IPS DF 4.7 (cell line): ENCODE measurements around the gene FBLN1.

Experiments used
- DNase-seq: peaks from one replicate; pipeline ENCODE4 v3.0.0-alpha.2; 2013; ENCODE audit warnings: low spot score; ENCODE audit errors: extremely low read depth

FBLN1 gene

DNA sequence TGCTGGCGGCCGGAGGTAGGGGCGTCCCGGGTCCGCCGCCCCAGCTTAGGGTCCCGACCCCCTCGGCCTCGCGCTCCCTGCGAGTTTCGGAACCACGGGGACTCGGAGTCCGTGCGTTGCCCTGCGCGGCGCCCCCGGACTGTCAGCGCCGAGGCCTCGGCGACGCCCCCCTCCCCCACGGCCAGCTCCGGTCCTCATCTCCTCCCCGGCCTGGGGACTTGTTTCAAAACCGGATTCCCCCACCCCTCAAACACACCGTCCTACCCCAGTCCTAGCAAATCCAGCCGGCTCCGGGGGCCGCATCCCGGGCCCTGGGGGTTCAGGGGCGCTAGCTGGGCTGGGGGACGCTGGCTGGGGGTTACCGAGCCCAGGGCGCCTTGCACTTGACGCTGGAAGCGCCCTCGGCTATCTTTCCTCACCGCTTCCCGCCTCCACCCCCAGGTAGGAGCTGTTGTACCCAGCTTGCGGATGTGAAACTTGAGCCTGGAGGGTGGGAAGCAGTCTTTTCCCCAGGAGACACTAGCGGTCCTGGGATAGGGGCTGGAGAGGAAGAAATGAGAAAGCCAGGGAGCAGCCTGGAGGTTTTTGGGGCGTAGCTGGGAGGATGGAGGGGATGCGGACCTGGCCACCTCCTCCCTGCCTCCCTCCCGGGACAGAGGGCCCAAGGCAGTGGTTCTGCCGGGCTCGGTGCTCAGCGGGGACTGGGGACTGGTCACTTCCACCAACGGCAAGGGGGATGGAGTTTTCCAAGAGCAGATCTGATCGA lies 550 bp downstream of the FBLN1 start:
- no peak for DNase-seq

DNA sequence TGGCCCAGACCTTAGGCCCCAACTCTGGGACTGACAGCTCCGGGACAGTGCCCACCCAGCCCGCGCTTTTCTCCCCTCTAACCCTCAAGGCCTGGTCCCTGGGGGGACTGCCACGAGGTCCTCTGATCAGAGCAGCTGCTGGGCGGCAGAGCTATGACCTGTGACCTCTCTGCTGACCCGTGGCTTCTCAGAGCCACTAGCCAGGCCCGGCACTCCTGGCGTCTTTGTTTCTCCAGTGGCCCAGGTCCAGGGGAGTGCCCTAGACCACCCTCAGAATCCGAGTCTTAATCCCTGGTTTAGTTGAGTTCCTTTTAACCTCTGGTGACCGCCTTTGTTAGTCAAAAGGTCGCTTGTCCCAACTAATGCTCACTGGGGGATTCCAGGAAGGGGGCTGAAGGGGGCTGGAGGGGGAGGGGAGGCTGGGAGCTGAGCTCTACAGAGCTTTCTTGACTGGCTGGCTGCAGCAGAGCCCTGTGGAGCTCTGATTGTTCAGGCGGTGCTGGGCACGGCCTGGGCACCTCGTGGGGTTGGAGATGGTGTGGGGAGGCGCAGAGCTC lies 1.2 kb downstream of the FBLN1 start:
- no peak for DNase-seq

DNA sequence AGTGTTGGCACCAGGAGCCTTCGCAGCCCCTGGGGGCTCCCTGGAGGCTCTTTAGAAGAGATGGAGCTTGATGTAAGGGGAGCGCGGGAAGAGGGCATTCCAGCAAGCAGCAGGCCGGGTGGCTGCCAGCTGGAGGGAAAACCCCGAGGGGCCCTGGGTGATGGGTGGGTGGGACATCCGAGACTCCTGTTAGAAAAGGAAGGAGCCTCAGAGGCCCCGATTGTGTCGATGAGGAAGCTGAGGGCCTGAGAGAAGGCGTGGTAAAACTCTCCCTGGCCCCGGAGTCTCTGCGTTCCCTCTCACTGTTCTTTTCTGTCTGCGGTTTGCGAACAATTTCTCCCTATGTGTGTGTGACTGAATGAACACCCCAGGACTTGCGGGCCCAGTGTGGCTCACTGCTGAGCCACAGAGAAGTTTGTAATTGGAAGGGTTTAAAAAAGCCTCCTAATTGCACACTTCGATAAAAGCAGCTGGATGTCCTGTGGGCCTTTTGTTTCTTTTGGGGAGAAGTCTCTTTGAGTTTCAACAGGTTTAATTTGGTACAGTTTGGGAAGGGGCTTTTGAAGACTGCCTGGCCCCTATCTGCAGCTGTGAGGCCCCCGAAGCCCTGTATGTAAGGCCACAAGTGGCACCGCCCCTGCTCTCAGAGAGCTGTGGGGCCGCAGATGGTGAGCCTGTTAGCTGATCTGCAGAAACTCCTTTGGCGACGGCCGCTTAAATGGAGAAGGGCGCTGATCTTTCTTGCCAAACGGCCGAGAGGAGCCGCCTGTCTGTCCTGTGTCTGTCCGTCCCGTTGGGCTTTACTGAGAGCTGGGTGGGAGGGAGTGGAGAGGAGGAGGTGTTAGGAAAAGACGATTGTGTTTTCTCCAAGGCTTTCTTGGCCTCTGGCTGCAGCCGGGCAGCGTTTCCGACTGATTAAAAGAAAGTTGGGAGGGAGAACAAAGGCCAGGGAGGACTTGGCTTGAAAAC lies 2.0 kb downstream of the FBLN1 start:
- no peak for DNase-seq

DNA sequence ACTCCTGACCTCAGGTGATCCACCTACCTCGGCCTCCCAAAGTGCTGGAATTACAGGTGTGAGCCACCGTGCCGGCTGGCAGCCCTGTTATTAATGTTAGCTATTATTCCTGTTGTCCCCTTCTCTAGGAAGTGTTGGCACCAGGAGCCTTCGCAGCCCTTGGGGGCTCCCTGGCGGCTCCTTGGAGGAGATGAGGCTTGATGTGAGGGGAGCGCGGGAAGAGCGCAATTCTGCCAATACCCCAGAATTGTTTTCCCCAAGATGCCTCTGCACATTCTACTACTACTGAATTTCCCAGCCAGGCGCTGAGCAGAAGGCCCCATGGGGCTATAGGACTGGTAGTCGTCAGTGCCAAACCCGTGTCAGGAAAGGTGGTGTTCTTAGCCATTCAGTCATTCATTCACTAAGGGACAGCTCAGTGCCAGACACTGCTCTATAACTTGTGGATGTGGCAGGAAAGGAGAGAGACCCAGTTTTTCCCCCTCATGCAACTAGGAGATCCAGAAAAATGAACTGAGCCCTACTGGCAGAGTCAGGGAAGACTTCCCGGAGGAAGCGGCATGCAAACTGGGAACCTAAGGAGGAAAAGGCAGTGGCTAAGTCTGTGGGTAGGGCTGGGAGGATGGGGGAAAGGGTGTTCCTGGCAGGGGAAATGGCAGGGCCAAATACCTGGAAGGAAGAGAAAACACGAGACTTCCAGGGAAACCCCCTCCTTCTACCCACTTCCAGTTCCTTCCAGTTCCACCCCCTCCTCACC lies 3.5 kb downstream of the FBLN1 start:
- no peak for DNase-seq

DNA sequence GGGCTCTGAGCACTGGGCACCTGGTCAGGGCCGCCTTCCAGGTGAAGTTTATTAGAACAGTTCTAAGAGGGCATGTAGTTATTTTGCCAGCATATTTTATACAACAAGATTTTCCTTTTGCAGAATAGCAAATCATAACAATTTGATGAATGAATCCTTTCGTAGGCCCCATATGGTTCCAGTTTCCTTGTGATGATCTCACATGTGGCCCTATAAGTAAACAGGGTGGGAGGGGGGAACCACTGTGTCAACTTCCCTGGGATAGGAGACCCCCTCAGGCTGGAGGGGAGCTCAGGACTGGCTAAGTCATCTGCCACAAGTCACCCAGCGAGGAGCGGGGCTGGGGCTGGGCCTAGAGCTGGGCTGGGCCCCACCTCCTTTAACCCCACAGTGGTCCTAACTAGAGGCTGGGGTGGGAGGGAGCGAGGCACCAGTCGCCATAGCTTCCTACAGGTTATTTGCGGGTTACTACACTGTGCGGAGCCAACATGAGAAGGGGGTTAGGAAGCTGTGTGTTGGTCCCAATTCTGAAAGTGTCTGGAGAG lies 4.2 kb downstream of the FBLN1 start:
- DNase-seq = no peak

DNA sequence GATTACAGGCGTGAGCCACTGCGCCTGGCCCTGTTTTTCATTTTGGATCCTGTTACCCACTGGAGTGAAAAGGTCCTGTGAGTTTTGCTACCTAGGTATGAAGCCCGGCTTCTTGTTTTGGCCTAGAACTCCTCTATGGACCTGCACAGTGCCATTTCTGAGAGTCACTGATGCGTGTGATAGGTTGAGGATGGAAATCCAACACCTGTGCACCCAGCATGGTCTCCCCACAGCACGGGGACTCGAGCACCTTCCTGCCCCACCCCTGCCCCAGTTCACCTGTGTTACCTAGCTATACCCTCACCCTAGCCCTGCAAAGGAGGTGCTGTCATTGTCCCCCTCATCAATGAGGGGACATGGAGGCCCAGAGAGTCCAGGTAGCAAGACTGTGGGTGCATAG lies 5.1 kb downstream of the FBLN1 start:
- no peak for DNase-seq

DNA sequence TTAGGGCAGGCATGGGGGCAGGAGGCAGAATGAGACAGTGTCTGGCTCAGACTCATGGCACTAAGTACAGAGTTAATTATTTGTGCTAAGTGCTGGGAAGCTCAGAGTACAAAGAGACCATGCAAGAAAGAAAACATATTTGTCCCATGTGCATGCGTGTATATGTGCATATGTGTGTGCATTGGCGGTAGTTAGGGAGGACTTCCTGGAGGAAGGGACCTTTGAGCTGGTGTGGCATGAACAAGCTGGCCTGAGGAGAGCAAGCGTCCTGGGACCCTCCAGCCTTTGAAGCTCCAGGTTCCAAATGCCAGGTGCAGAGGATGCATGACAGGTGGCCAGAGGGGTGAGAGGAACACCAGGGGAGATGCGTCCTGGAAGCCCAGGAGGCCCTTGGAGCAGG lies 6.1 kb downstream of the FBLN1 start:
- DNase-seq = no peak

DNA sequence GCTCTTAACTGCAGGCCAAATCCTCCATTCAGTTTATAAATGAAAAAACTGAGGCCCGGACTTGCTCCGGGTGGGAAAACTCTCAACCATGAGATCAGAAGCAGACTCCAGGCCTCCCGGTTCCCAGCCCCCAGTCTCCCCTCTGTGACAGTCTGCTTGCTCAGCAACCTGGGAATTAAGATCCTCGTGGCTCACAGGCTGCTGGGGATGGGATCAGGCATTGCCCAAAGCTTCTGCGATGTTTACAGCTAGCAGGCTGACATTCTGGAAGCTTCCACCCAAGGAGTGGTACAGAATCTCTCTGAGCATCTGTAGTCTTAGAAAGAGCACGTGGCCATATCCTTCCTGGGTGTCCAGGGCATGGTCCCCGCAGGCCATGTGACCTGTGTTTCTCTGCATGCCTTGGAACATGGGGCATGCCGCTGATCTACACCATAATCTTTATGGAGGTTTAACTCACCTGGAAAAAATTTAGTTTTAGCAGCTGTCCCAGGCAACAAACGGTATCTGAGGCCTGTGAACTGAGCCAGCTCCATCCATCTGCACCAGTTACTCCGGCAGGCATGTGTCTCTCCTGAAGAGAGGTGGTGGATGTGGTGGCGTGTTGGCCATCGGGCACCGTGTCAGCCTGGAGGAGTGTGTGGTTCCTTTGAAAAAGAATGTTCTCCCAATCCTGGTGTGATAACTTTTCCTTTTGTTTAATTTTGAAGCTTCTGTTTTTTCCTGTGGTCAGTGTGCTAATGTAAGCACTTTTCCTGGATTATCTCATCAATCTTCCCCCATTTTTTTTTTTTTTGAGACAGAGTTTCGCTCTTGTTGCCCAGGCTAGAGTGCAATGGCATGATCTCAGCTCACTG lies 7.9 kb downstream of the FBLN1 start:
- DNase-seq = no peak

DNA sequence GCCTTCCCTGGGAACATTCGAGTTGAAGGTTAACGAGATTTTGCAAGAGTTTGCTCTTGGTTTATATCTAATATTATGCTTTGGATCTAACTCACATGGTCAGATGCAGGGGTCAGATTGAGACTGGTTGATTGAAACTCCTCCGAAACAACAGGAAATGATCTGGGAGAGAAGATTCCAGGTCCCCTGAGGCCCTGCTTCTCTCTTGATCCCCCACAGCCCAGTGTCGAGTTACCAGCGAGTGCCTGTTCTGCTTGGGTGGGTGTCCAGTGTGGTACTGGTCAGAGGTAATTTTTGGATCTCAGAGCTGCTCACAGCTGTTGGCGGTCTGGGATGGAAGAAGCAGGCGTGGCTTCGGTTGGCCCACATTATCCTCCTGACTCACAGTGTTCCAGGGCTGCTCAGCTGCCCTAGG lies 9.2 kb downstream of the FBLN1 start:
- no peak for DNase-seq

DNA sequence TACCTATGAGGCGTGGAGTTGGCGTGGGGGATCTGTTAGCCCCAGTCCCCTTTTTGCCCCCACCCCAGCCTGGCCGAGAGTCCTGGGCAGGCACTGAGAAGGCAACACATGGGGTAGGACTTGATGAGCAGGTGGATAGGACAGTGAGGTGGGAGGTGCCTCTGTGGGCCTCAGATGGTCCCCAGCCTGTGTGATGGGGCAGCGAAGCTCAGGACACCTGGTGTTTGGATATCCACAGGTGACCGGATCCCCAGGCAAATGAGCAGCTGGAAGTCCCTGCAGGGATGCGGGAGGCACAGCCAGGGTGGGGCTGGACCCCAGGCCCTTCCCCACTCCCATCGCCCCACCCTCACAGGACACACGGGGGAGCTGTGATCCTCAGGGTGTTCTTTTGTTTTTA lies 9.7 kb downstream of the FBLN1 start:
- DNase-seq = no peak

DNA sequence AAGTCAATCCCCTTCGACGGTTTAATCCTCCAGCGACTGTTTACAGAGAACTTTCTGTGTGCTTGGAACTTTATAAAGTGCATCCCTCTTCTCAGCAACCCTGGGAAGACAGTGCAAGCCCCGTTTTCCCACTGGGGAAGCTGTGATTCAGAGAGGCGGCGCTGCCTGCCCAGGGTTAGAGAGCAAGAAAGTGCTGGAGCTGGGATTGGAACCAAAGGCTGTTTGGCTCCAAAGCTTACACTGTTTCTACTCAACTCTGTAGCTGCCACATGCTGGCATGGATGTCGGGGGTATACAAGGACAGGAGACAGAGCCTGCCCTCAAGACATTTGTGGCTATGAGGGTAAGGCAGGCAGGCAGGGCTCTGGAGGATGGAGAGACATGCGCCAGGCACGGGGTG lies 13.0 kb downstream of the FBLN1 start:
- DNase-seq = no peak

DNA sequence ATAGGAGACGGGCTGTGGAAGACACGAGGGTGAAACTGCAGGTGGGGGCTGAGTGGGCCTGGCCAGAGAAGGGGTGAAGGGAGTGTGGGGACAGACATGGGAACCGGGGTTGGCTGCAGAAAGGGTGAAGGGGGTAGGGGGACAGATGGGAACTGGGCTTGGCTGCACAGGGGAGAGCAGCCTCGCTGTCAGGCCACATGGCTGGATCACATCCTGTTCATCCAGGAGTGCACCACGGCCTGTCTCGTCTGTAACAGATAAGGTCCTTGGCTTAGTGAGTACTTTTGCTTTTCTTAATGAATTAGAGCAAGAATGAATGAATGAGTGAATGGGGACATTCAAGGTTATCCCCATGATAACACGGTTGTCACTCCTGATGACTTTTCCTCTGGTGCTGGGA lies 13.5 kb downstream of the FBLN1 start:
- no peak for DNase-seq

DNA sequence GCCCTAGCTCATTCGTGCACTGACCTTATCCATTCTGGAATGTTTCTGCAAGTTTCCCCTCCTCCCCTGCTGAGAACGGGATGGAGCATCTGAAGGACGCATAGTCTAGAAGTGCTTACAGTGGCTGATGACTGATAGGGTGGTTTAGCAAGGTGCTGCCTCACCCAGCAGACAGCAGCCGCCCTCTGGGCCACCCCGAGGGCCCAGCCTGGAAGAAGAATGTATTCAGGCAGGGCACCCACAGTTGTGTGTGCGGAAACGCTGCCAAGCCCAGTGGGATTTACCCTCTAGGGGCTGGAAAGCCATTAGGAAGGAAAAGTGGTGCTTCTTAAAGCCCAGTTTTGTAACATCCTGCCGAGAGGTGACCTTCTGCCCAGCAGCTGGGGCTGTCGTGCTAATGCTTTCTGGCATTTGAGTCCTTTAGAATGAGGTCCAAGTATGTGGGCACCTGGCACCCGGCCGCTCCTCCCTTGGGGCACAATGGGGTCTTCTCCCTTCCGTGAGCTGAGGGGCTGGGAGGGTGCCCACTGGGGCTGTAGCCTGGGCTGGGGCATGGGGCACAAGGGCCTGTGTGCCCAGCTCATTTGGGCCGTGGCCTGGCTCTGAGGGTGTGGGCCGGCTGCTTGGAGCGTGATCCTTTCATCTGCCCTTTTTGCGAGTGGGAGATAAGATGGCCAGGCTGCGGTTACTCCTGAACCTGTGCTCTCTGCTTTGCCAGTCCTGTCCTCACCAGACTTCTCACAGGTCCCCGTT lies 14.4 kb downstream of the FBLN1 start:
- no peak for DNase-seq

DNA sequence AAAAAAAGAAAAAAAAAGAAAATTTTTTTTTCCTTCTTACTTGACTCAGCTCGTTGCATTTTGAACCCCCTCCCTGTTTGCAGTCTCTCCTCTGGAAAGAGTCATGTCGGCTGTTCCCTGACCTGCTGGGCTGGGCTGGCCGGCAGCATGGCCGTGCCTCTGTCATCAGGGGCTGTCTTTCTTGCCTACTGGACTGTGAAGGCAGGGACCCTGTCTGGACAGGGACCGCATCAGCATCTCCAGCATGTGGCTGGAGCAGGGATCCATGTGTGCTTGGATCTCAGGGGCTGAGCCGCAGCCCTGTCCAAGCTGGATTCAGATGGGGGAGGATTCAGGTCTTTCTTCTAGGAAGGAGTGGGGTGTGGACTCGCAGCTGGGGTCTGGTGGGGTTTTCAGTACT lies 15.5 kb downstream of the FBLN1 start:
- DNase-seq = no peak

DNA sequence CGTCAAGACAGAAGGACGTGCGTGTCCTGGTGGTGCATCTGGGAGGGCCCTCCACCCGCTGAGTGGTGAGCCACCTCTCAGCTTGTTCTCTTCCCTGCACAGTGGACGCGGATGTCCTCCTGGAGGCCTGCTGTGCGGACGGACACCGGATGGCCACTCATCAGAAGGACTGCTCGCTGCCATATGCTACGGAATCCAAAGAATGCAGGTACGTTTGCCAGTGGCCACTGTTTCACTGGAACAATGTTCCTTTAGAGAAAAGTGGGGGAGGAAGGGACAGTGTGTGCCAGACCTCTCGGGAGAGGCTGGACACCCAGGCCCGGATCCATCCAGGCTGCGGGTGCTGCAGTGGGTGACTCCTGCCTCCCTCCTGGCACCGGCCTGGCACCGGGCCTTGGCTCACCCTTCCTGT lies 15.9 kb downstream of the FBLN1 start:
- no peak for DNase-seq

DNA sequence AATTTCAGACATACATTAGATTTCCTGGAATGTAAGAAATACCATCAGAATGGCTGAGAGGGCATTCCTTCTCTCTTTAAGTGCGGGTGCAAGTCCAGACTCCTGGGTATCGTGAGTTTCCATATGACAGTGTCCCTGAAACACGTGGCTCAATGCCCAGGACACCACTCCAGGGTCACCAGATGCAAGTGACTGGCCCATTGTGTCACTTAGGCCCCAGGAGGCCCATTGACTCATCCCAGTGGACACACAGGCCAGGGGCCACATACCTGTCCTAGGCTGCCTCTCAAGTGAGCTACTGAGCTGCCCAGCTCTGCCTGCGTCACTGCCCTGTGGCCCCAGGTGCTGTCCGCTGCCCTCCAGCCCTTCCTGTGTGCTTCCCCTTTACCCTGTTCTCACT lies 18.5 kb downstream of the FBLN1 start:
- no peak for DNase-seq

DNA sequence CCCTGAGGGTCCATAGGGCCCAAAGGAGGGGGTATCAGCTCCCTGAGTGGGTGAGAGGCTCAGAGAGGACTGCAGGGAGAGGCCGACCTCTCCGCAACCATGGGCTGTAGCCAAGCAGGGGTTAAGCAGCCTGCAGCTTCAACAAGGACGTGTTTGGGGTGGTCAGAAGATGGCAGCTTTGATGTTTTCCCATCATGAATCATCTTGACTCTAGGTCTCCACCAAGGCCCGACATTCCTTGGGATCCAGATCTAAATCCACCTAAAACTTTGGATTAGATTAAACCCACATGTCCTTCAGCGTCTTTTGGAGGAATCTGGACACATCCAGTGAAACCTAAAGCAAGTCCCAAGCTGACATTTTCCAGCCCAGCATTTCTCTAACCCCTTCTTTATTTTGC lies 19.8 kb downstream of the FBLN1 start:
- DNase-seq = no peak

DNA sequence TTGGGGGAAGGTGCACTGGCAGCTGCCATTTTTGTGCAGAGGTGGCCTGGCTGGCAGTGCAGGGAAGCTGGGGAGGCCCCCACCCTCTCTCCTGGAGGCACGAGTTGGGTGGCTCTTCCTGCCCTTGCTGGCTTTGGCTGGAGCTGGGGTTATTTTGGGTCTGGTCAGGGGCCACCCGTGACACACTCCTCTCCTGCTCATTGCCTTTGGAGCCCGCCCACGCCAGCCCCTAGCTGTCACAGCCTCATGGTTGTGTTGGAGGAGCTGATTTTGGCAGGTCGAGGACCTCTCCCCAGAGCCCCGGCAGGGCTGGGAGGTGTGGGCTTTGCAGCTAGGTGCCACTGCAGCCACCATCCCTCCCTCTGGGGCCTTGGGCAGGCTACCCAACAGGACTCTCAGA lies 21.5 kb downstream of the FBLN1 start:
- DNase-seq = no peak

DNA sequence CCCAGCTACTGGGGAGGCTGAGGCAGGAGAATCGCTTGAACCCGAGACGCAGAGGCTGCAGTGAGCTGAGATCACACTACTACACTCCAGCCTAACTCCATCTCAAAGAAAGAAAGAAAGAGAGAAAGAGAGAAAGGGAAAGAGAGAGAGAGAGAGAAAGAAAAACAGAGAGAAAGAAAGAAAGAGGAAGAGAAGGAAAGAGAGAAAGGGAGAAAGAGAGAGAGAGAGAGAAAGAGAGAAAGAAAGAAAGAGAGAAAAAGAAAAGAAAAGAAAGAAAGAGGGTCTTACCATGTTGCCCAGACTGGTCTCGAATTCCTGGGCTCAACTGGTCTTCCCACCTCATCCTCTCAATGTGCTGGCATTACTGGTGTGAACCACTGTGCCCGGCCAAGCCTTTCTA lies 22.3 kb downstream of the FBLN1 start:
- DNase-seq = no peak

DNA sequence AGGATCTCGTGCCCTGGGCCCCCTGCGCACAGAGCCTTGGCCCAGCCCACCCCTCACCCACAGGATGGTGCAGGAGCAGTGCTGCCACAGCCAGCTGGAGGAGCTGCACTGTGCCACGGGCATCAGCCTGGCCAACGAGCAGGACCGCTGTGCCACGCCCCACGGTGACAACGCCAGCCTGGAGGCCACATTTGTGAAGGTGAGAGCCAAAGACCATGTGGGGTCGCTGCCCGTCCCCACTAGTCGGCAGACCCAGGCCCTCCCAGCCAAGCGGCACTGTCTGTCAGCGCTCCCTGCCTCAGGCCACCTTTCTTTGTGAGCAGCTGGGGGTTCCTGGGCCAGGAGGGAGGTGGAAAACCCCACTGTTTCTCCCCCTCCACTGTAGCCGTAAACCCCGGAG lies 22.8 kb downstream of the FBLN1 start:
- DNase-seq = no peak
